ENCODE data around the gene DNM3. TPM values are rescaled to one million over a fixed set of nuclear protein-coding genes. Genes with fewer than 3 reads are reported as not detected.

DNM3 gene
- total and polyA plus RNA-seq, 9 of the 15 experiments (the other 6 are each of a cell fraction or from before 2014, with no cell fraction given) = 0.08 to 0.36 (median 0.22) TPM; not detected in 1

DNA sequence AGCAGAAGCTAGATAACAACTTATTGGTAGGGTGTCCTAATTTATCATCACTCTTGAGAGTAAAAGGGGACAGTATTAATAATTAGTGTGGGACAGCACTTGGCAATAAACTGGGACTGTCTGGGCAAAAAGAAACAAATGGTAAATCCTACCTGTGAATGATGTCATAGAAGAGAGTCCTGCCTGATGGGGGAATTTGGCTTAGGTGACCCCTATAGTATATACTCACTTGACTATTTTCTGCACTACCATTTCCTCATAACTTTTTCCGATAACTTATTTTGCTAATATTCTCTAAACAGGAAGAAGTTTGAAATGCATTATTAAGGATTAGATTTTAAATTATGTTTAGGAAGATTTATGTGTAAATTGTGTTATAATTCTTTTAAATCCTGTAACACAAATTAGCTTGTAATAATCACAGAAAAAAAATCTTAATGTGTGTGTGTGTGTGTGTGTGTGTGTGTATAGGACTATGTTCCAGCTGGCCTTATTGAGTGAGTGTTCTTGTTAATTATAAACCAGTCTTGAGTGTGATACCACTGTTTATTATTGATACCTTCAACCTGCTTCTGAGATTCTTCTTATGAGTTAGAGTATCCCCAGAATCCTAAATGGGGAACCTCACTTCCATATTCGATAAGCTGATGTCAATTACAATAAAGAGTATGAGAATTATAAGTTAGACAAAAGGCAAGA, 435.0 kb downstream of the DNM3 start:
- H3K9me1 ChIP-seq (ENCODE audit: control insufficient read depth, insufficient read depth, low read length) = no peaks in the 10 kb centered on the region
- FAIRE-seq (peak; percentile 60), DNase-seq (ENCODE audit: extremely low read depth in 1 of 4, low spot score in 3 of 4) (no peak), ATAC-seq (no peak)
- H3K79me2 ChIP-seq (ENCODE audit: control insufficient read depth, insufficient read depth, low read length) = no peaks in the 10 kb centered on the region
- no peak overlapping the region for H3K4me2 ChIP-seq (ENCODE audit: insufficient read depth, low read length)
- WGBS (ENCODE audit: insufficient coverage, low coverage, missing lambda C conversion rate) = 8% methylated on average over 2 of the region's 2 CpGs
- no peaks in the 10 kb centered on the region for H3K36me3 ChIP-seq (ENCODE audit: control insufficient read depth, insufficient read depth, low read length)
- in situ Hi-C loops (cut with MboI) = no loop called here
- ChIA-PET POLR2A (interaction anchor here (0.7 kb wide), 1 partner anchor 306 kb away, joined by 4 read pairs; no protein-coding TSS in a partner anchor), CTCF (ENCODE audit: low intra/inter-chr PET ratio) (no interaction called here)
- H2AFZ ChIP-seq (ENCODE audit: low read depth, low read length) = no peak overlapping the region
- no peaks in the 10 kb centered on the region for H4K20me1 ChIP-seq (replicated peaks; ENCODE audit: control insufficient read depth, insufficient read depth, low read length)
- H3K4me3 ChIP-seq = no peak overlapping the region
- H3K9me3 ChIP-seq (replicated peaks; ENCODE audit: control insufficient read depth, insufficient read depth, low read depth, low read length) = no peaks in the 10 kb centered on the region
- no peaks in the 10 kb centered on the region for H3K4me1 ChIP-seq (replicated peaks in 1 of 2; ENCODE audit: control insufficient read depth in 2 of 2, insufficient read depth in 2 of 2, low read length in 2 of 2)
- no peaks in the 10 kb centered on the region for H3K27me3 ChIP-seq (ENCODE audit: control insufficient read depth in 2 of 2, insufficient read depth in 2 of 2, low read length in 2 of 2)
- no peak overlapping the region for H3K27ac ChIP-seq (ENCODE audit: extremely low read depth, low read depth, low read length)
- intact Hi-C loops (cut with micrococcal nuclease) = no loop called here
- BruUV-seq (replicated peaks) = no TSS peak
- no peak overlapping the region for H3K9ac ChIP-seq (ENCODE audit: insufficient read depth in 1 of 2, low read depth in 2 of 2, low read length in 2 of 2)
- TF ChIP-seq, protein P1, sequence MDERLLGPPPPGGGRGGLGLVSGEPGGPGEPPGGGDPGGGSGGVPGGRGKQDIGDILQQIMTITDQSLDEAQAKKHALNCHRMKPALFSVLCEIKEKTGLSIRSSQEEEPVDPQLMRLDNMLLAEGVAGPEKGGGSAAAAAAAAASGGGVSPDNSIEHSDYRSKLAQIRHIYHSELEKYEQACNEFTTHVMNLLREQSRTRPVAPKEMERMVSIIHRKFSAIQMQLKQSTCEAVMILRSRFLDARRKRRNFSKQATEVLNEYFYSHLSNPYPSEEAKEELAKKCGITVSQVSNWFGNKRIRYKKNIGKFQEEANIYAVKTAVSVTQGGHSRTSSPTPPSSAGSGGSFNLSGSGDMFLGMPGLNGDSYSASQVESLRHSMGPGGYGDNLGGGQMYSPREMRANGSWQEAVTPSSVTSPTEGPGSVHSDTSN (CRISPR knock-in tag; IDR thresholded peaks at IDR 0.05; ENCODE audit: low read depth) = no peak
- TF ChIP-seq, protein P1 (tag; conservative IDR thresholded peaks at IDR 0.05; ENCODE audit: low read depth) = no peak
- TF ChIP-seq, protein P2, sequence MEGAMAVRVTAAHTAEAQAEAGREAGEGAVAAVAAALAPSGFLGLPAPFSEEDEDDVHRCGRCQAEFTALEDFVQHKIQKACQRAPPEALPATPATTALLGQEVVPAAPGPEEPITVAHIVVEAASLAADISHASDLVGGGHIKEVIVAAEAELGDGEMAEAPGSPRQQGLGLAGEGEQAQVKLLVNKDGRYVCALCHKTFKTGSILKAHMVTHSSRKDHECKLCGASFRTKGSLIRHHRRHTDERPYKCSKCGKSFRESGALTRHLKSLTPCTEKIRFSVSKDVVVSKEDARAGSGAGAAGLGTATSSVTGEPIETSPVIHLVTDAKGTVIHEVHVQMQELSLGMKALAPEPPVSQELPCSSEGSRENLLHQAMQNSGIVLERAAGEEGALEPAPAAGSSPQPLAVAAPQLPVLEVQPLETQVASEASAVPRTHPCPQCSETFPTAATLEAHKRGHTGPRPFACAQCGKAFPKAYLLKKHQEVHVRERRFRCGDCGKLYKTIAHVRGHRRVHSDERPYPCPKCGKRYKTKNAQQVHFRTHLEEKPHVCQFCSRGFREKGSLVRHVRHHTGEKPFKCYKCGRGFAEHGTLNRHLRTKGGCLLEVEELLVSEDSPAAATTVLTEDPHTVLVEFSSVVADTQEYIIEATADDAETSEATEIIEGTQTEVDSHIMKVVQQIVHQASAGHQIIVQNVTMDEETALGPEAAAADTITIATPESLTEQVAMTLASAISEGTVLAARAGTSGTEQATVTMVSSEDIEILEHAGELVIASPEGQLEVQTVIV (CRISPR knock-in tag; IDR thresholded peaks at IDR 0.05; ENCODE audit: borderline replicate concordance) = no peak
- no peak for TF ChIP-seq PHF8 (IDR thresholded peaks at IDR 0.05; ENCODE audit: borderline replicate concordance, low read length)
- no peak for TF ChIP-seq ARHGAP35 (IDR thresholded peaks at IDR 0.05; ENCODE audit: partially characterized antibody)
- TF ChIP-seq, protein P3, sequence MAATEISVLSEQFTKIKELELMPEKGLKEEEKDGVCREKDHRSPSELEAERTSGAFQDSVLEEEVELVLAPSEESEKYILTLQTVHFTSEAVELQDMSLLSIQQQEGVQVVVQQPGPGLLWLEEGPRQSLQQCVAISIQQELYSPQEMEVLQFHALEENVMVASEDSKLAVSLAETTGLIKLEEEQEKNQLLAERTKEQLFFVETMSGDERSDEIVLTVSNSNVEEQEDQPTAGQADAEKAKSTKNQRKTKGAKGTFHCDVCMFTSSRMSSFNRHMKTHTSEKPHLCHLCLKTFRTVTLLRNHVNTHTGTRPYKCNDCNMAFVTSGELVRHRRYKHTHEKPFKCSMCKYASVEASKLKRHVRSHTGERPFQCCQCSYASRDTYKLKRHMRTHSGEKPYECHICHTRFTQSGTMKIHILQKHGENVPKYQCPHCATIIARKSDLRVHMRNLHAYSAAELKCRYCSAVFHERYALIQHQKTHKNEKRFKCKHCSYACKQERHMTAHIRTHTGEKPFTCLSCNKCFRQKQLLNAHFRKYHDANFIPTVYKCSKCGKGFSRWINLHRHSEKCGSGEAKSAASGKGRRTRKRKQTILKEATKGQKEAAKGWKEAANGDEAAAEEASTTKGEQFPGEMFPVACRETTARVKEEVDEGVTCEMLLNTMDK (IDR thresholded peaks at IDR 0.05; ENCODE audit: borderline replicate concordance, insufficient read depth, low read depth, low read length, poor library complexity, severe bottlenecking) = no peak
- no peak for TF ChIP-seq ZNF668 (CRISPR knock-in tag; IDR thresholded peaks at IDR 0.05)
- TF ChIP-seq KLF16 (IDR thresholded peaks at IDR 0.05) = no peak
- no peak for TF ChIP-seq RAD21 (CRISPR knock-in tag; conservative IDR thresholded peaks at IDR 0.05 in 1 of 2, IDR thresholded peaks at IDR 0.05 in 1 of 2)
- TF ChIP-seq, protein P4, sequence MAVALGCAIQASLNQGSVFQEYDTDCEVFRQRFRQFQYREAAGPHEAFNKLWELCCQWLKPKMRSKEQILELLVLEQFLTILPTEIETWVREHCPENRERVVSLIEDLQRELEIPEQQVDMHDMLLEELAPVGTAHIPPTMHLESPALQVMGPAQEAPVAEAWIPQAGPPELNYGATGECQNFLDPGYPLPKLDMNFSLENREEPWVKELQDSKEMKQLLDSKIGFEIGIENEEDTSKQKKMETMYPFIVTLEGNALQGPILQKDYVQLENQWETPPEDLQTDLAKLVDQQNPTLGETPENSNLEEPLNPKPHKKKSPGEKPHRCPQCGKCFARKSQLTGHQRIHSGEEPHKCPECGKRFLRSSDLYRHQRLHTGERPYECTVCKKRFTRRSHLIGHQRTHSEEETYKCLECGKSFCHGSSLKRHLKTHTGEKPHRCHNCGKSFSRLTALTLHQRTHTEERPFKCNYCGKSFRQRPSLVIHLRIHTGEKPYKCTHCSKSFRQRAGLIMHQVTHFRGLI (CRISPR knock-in tag; IDR thresholded peaks at IDR 0.05) = no peak
- no peak for TF ChIP-seq MAFK (IDR thresholded peaks at IDR 0.05; ENCODE audit: low read length)
- TF ChIP-seq ZNF583 (CRISPR knock-in tag; IDR thresholded peaks at IDR 0.05) = no peak
- TF ChIP-seq BCOR (IDR thresholded peaks at IDR 0.05) = no peak
